ENCODE measurements around the gene ARMS2.

Gene ARMS2

DNA sequence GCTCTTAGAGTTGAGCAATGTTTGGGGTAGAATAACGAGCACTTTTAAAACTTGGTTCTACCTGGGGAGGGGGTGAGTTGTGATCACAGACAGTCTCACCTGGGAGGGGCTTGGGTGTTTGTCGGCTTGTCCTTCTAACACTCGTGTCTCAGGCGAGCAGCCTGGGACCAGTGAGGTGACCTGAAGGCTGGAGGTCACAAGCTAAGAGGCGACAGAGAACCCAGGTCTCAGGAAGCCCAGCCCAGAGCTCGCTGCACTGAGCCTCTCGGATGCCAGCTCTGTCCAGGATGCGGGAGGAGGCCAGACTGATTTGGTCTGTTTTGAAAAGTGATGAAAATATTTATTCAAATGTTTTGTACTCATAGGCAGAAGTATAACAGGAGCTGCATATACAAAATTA is 18.7 kb downstream of the ARMS2 start:
- no peak for DNase-seq

DNA sequence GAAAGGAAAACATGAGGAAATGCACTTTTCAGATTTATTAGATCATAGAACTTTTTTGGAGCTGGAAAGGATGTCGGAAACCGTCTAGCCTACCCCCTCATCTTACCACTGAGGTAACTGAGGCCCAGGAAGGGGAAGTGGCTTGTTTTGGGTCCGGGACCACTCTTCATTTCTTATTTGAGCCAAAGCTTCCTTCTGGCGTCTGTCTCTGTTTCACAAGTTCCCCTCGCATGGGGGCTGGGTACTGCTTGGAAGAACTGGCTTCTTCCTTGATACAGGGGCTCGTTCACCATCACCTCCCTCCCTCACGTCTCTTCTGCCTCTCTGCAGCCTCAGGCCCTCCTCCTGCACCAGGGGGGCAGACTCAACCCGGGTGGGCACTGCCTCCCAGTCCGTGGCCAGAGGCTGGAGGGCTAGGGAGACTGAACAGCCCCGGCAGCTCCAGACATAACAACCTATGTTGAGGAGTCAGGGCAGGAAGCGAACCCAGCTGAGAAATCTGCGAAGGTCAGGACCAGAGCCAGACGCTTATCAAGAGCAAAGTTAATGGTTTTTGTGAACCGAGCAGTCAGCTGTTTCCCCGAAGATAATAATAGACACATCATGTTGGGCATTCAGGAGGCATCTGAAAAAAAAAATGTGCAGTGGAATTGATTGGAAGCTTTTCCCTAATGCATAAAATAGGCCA is 19.8 kb downstream of the ARMS2 start:
- DNase-seq, result no peak

DNA sequence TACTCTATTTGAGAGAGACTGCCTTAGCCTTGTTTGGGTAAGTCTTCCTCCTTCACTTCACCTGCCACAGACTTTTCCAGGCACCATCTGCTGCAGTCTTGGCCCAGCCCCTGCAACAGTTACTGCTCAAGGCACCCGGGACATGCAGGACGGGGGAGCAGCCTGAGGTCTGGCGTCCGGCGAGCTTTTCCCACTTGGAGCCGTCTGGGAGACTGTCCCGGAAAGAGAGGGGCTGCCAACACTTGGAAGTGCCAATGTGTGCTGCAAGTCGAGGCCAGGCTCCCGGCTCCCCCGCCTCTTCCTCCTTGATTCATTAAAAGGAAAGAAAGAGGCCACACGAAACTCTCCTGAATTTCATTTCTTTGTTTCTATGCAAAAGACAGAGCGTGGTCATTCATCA is 20.6 kb downstream of the ARMS2 start:
- DNase-seq, result no peak

DNA sequence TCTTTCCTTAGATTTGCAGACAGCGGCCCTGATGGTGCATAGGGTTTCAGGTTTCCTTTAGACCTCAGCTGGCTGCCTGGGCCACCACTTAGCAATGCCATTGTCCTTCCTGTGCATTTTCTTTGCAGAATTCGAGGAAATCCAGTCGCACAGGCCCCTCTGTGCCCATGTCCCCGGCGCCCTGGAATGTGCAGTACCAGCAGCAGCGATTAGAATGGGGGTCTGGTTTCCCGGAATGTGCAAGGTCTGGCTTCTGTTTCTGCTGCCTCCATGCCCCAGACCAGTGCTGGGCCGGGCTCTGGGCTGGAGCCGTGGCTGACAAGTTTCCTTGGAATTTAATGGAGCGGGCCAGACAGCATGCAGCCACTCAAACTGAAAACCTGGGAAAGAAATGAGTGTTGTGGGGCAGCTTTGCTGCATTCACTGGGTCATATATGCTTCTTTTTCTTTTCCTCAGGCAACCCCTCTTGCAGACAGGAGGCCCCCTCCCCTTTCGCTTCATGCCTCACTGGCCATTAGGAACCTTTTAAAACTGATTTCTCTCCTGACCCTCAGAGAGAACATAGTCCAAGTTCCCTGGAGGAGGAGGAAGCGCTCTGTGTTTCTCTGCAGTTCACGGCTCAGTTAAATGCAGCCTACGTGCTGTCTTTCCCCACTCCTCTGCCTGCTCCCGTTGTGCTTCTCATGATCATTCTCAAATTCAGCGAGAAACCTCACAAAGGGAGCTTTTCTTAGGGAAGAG is 21.3 kb downstream of the ARMS2 start:
- no peak for DNase-seq

DNA sequence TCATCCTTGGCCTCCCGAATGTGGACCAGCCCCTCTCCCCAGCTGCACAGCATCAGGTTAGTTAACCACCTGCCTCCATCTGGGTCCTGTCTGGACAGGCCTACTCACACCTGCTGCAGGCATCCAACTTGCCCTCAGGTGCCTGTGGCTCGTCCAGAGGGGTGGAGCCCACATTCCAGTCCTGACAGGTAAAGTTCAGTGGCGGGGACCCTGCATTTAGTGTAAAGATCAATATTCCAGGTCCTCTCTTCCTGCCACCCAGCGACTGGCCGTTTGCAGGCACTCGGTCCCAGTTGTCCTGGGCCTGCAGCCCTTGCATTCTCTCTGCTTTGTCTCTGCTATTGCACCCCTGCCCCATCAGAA is 21.9 kb downstream of the ARMS2 start:
- DNase-seq, result no peak

DNA sequence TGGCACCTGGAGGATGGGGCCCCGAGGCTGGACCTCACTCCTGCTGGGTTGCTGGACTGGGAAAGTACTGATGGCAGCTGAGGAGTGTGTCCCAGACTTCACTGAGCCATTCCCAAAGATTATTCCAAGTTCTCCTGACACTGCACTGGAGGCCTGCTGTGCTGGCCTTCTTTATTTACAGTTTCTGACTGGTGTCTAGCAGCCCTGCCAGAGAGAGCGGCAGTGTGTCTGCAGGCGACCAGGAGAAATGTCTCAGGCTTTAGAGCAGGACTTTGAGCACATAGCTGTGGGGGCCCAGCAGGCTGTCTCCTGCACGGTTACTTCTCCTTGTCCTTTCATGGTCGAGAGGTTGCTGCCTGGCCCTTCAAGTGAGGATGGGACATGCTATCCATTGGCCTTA is 23.0 kb downstream of the ARMS2 start:
- DNase-seq, result no peak

DNA sequence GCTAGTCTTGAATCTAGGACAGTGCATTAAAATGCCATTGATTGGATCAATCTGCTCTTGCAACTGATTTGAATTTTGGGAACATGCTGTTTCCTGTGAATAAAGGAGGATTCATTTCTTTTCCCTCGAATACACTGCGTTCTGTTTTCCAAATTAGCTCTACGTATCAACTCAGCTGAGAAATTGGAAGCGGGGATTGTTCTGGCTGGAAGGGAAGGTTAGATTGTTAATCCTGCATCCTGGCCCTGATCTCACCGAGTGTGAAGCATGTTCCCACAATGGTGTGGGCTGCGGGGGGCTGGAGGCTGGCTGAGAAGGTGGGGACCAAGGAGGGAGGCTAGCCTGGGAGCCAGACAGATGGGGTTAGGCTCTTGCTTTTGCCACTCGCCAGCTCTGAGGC is 24.5 kb downstream of the ARMS2 start:
- no peak for DNase-seq

DNA sequence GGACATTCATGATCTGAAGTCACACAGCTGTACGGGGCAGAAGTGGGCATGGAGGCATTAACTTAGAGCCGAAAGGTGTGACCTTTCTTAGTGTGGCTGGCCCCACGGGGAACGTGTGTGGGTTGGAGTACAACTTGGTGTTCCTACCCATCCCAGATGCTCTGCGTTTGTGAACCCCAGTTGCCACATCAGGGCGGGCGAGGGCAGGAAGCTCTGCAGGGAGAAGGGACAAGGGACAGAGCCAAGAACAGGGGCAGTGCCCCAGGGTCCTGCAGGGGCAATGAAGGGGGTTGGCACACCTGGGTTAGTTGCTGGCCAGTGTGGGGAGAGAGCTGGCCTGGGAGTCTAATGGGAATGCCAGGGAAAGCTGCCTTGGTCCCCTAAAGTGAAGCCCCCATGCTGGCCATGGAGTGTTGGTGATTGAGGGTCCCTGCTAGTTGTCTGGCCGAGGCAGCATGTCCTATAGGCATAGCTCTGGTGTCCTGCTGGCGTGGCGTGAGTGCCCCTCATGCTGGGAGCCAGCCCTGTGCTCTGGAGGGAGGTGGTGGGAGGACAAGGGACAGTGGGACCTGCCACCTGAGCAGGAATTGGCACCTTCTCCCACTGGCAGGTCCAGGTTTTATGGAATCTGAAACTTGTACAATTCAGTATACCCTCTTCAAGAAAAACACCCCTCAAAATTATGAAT is 25.8 kb downstream of the ARMS2 start:
- DNase-seq, result no peak

DNA sequence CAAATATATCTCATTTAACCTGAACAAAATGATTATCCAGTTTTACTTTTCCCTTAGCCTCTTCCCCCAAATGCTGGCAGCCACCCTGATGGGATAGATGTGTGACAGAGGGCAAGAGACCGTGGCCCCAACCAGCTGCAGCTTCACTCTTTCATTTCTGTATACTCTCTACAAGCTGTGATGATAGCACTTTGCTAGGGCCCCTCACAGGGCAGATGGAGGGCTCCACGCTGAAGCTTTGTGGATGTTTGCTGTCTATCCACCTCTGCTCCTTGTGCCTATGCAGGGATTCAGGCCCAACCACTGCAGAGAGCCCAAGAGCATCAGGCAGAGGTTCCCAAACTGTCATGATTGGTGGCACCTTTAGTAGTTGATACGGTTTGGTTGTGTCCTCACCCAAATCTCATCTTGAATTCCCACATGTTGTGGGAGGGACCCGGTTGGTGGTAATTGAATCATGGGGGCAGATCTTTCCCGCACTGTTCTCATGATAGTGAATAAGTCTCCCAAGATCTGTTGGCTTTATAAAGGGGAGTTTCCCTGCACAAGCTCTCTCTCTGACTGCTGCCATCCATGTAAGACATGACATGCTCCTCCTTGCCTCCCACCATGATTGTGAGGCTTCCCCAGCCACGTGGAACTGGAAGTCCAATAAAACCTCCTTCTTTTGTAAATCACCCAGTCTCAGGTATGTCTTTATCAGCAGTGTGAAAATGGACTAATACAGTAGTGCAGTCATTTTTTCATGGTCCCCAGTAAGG is 27.0 kb downstream of the ARMS2 start:
- DNase-seq, result no peak

DNA sequence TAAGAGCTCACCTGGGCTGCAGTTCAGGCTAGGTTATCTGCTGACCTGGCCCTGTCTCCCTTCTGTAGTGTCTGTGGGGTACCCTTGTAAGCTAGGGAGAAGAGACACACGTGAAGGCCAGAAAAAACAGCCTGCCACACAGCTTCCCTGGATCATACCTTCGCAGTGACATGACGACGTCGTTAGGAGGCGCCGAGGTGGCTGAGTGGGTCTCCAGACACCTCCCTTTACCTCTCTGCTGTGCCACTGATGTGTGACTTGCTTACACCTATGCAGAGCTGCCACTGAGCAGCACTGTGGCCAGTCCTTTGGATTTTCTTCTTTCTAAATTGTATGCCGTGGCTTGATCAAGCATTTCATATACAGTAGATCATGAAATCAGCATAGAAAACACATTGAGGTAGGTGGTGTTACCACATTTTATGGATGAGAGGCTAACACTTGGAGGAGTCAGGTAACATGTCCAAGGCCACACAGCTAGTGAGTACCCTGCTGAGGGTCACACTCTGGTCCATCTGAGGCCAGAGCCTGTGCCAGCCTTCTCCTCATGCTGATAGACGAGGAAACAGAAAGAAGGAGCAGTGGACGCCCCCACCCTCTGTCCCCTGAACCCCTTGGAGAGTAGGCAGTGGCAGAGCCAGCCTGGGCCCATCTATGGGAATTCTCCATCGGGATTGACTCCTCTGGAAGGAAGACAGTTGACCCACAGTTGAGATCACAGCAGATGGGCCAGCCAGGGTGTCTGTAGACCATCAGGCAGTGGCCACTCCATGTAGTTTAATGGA is 30.0 kb downstream of the ARMS2 start:
- DNase-seq, result no peak

DNA sequence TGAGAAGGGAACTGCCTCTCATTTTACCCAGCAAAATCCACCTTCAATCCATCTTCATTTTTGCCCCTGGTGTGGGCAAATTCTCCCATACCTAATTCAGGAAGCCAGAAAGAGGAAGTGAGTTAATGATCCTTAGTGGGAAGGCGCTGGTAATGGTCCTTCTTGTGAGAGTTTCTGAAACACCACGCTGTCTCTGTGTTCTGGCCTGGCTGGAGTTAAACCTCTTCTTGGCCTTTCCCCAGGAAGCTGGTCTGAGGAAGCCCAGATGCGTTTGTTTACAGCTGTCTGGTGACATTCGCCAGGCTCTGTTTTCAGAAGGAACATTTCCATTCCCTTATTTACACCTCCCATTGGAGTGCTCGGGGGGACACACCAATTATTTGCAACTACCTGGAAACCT is 31.2 kb downstream of the ARMS2 start:
- DNase-seq, result no peak

DNA sequence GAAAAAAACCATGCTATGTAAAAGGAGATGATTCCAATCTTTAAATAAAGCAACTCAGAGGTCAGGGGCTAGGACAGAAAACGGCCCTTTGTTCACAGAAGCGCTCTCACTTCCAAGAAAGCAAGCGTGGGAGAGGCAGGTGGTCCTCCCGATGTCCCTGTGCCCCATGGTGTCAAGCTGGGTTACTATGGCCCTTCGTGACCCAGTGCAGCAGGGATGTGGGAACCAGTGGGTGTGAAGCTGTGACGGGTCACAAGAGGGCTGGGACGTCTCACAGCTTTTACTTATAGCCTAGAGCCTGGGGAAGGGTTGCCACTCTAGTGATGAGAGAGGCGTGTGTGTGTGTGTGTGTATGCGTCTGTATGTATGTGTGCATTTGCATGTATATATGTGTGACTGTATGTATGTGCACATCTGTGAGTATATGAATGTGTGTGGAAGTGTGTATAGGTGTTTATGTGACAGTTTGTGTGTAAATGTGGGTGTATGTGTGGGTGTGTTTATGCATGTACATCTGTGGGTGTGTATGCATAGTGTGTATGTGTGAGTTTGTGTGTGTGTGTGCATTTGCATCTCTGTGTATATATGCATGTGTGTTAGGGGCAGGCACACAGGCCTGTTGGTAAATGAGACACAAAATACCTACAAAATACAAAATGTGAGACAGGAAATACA is 32.1 kb downstream of the ARMS2 start:
- no peak for DNase-seq

DNA sequence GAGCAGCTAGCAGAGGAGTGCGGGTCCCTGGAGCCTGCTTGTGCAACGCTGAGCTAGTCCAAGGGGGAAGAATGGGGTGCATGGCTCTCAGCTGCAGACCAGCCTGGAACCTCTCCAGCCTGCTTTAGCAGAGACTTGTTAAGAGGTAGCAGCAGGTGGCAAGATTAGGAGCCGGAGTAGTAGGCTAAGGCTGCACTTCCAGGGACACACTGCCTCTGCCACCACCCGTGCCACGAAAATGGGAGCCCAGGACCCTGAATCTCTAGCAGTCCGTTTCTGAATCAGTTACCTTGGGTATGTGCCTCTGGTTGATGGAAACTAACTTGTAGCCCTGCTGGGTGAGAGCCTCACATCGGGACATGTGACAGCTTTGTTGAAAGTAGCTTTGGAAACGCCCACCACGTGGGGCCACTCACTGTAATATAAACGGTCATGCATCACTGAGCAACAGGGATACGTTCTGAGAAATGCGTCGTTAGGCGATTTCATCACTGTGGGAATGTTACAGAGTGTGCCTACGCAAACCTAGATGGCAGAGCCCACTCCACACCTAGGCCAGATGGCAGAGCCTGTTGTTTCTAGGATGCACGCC is 32.8 kb downstream of the ARMS2 start:
- no peak for DNase-seq

DNA sequence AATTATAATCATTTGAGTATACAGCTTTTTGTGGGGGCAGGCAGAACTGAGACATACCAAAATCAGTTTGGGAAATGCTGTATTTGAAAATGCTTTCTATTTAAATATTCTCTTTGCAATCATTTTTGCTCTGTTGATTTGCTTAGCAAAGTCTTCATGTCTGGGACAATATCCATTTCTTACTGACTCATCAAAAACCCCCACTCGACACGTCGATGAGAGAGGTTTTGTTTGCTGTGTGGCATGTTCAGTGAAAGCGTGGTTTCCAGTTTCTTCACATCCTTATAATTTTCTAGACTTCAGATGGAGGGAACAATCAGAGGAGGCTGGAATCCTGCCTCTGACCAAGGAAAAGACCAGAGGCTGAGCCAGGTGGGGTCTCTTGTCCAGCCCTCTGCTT is 35.8 kb downstream of the ARMS2 start:
- DNase-seq, result no peak

DNA sequence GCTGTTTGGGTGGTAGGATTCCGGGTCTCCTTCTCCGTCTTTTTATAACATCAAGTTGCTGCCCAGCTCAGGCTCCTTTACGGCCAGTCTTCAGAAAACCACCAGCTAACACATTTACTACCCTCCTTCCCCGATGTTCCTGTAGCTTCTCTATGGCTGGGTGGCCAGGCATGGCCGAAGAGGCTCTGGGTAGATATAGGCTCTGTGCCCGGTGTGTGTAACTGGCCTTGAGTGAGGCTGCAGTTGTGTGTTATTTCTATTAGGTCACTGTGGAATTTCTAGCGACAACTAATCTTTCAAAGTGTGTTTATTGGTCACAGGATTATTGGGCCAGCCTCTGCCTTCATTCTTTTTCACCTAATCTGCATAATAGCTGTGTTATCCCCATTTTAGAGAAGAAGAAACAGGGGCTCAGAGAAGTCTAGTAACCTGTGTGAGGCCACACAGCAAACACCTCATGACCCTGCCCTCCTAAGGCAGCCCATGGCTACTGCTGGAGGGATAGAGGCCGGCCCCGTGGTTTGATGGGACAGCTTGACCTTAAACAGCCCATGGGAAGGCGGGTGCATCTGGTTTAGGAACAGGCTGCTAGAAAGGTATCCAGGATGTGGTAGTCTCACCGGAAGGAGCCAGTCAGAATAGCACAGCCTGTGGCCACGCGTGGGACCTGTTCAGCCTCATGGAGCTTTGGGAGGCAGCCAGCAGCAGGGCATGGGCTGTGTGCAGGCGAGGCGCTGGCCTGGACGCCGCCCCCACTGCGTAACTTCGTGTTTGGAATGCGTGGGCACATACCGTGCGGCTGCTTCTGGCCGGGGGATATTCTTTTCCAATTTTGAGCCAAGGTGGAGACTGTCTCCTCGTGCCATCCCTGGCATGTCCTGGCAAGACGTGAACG is 36.6 kb downstream of the ARMS2 start:
- peak in 1 of 2 donors; percentile 37 for DNase-seq

DNA sequence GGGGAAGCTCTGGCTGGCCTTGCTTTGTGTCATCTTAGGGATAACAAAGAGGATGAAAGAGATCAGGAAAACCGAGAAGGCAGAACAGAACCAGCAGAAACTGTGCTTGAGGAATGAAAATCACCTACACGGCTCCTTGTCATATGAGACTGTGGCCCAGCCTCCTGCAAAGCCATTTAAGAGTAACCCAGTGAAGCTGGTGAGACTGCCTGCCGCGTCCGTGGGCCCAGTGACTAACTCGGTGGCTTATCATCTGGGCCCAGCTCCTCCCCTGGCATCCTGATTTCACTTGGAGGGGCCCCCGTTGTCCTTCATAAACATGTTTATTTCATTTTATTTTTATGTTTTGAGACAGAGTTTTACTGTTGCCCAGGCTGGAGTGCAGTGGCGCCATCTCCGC is 37.6 kb downstream of the ARMS2 start:
- DNase-seq, result no peak

DNA sequence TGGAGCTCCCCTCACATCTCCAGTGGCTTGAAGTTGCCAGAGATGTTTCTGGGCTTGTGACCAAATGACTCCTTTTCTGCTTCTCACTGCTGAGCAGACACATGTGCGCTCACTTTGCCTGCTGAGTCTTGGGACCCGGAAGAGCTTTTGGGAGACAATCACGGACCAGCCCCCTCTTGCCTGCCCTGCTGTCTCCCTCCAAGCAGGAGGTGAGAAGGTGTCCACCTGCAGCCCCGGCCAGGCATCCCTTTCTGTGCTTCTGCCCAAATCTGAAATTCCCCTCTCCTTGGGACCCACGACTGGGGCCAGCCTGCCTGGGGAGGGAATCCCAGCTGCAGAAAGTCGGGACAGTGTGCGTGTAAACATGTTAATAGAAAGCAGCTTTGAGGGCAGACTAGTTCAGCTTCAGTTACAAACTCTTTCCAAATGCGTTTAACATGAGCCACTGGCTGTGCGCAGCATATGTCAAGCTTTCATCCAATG is 38.6 kb downstream of the ARMS2 start:
- no peak for DNase-seq

DNA sequence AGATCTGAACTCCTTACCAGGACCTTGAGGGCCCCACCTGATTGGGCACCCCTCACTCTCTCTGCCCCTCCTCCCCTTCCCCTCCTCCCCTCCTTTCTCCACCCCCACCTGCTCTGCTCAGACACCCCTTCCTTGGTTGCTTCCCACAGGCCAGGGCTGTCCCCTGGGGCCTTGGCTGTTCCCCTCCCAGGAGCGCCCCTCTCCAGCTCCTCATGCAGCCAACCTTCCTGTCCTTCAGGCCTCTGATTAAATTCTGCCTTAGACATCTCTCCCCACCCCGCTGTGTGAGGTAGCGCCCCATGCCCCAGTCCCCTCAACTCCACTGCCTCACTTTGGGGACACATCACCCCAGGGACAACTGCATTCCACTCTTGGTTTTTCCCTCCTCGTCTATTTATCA is 39.3 kb downstream of the ARMS2 start:
- no peak for DNase-seq

DNA sequence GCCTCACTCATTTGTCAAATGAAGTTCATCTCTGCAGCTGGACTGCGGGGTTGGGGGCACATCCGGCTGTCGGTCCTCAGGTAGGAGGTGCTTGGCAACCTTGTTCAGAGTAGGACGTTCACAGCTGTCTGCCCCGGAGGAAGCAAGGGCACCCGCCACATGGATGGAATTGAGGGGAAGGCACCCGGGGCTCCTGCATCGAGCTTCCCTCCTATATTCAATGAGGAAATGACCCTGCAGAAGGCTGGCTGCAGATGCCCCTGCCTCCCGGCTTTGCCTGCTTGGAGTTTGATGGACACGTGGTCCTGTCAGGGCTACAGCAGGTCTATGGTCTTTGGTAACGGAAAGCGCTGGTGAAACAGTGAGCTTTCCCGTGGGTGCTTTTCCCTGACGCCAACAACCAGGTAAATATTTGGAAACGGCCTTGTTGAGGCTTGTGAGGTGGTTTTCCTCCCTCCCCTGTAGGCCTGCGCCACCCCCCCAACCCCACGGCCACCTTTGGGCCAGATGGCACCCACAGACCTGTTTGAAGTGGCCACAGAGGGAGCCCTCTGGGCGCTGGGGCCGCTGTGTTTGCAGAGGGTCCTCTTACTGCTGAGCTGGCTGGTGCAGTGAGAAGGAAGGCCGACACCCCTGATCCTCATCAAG is 39.8 kb downstream of the ARMS2 start:
- no peak for DNase-seq

DNA sequence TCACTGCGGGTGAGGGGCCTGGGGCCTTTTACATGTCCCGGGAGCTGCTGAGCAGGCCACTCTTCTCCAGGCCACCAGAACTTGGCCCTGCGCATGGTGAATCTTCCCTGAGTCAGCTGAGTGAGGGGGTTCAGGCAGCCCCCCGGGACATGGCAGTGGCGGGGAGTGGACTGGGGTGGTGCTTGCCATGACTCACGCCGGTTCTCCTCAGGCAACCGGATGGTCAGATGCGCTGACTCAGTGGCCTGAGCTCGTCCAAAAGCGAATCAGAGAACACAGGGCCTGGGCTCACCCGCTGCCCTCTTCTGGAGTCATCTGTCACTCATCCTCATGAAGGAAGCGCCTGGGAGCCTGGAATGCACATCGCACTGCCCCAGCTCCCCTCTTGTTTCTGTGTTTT is 40.4 kb downstream of the ARMS2 start:
- DNase-seq, result no peak
